ENCODE data around the gene HMX3.
"Not testable (repeated sequence)": the region's sequence is repeated elsewhere in the genome, so short reads cannot be mapped to it uniquely, and the experiment has no call there.

HMX3 gene

GRCh38 chr10:123149162-123149567 lies 13.4 kb downstream of the HMX3 start:
- no peak for DNase-seq

- no peak for DNase-seq
Measured at GRCh38 chr10:123149568-123150270, 13.9 kb downstream of the HMX3 start.

GRCh38 chr10:123150271-123150985 lies 14.7 kb downstream of the HMX3 start:
- no peak for DNase-seq

- DNase-seq: no peak
Measured at GRCh38 chr10:123150986-123151736, 15.4 kb downstream of the HMX3 start.

- no peak for DNase-seq
Measured at GRCh38 chr10:123151737-123152135, 16.0 kb downstream of the HMX3 start.

- no peak for DNase-seq
Measured at GRCh38 chr10:123153486-123154091, 17.8 kb downstream of the HMX3 start.

GRCh38 chr10:123154092-123154710 lies 18.4 kb downstream of the HMX3 start, which contains the start of gene BUB3:
Gene BUB3 (plus strand): TSS chr10:123154402. CDS start chr10:123154918, 516 bp downstream.
- DNase-seq: peak; percentile 95

GRCh38 chr10:123154711-123155505 lies 19.1 kb downstream of the HMX3 start:
- DNase-seq: peak; percentile 69

GRCh38 chr10:123156078-123156477 lies 20.3 kb downstream of the HMX3 start:
- DNase-seq: no peak

GRCh38 chr10:123157210-123157609 lies 21.4 kb downstream of the HMX3 start:
- no peak for DNase-seq

GRCh38 chr10:123158682-123159081 lies 22.9 kb downstream of the HMX3 start:
- no peak for DNase-seq

GRCh38 chr10:123160311-123160980 lies 24.7 kb downstream of the HMX3 start:
- no peak for DNase-seq

GRCh38 chr10:123164319-123164718 lies 28.5 kb downstream of the HMX3 start:
- no peak for DNase-seq

- no peak for DNase-seq
Measured at GRCh38 chr10:123165445-123166072, 29.8 kb downstream of the HMX3 start.

- no peak for DNase-seq
Measured at GRCh38 chr10:123166618-123167017, 30.8 kb downstream of the HMX3 start.

GRCh38 chr10:123170961-123171360 lies 35.2 kb downstream of the HMX3 start:
- DNase-seq: no peak

- DNase-seq: not testable (repeated sequence)
Measured at GRCh38 chr10:123171616-123172015, 35.8 kb downstream of the HMX3 start.

- DNase-seq: no peak
Measured at GRCh38 chr10:123175389-123176387, 39.9 kb downstream of the HMX3 start.

- DNase-seq: not testable (repeated sequence)
Measured at GRCh38 chr10:123178390-123178789, 42.6 kb downstream of the HMX3 start.

All from NK-92 treated with Interleukin-12 subunit alpha and Interleukin-12 subunit beta, amount 100 ng/mL, for 24 hours (cell line).